HepG2 (cell line): ENCODE measurements around the gene FEM1B. TPM values are rescaled to one million over a fixed set of nuclear protein-coding genes. Genes with fewer than 3 reads are reported as not detected.
A peak's percentile ranks its signal among the peaks of the same experiment; 100 is the strongest.

ENCODE experiments used
- CENPT ChIP-seq: sonication (generic); formaldehyde crosslinking; IDR thresholded peaks from 2 replicates; pipeline ENCODE4 v1.8.0; 2022; ENCODE audit warnings: low read depth, mild to moderate bottlenecking, moderate library complexity, missing genetic modification reagents
- HOXA3 ChIP-seq: sonication (generic); formaldehyde crosslinking; IDR thresholded peaks from 2 replicates; pipeline ENCODE4 v1.5.0; 2020; ENCODE audit warnings: missing genetic modification reagents
- JARID2 ChIP-seq: sonication (generic); formaldehyde crosslinking; IDR thresholded peaks from 2 replicates; pipeline ENCODE4 v1.8.1; 2023; ENCODE audit warnings: missing genetic modification reagents, inconsistent platforms; ENCODE audit not compliant: insufficient replicate concordance
- MTF1 ChIP-seq: sonication (generic); formaldehyde crosslinking; IDR thresholded peaks from 2 replicates; pipeline ENCODE4 v1.5.0; 2020; ENCODE audit warnings: missing genetic modification reagents
- PRMT3 ChIP-seq: sonication (generic); formaldehyde crosslinking; IDR thresholded peaks from 2 replicates; pipeline ENCODE4 v1.8.1; 2022; ENCODE audit warnings: low read depth, mild to moderate bottlenecking, moderate library complexity, missing genetic modification reagents, borderline replicate concordance
- REXO4 ChIP-seq: sonication (generic); formaldehyde crosslinking; IDR thresholded peaks from 2 replicates; pipeline ENCODE4 v1.8.0; 2022; ENCODE audit warnings: missing genetic modification reagents, mild to moderate bottlenecking, borderline replicate concordance
- RNF2 ChIP-seq: fragments of 450-650 bp; conservative IDR thresholded peaks from 2 replicates; pipeline ENCODE4 v1.6.1; 2016; ENCODE audit warnings: low read depth
- TBX2 ChIP-seq: sonication (generic); formaldehyde crosslinking; IDR thresholded peaks from 2 replicates; pipeline ENCODE4 v1.5.0; 2020; ENCODE audit warnings: missing genetic modification reagents, mild to moderate bottlenecking, borderline replicate concordance
- YEATS4 ChIP-seq: sonication (generic); formaldehyde crosslinking; IDR thresholded peaks from 2 replicates; pipeline ENCODE4 v1.4.0; 2020; ENCODE audit warnings: missing genetic modification reagents, borderline replicate concordance
- ZBTB1 ChIP-seq: sonication (generic); formaldehyde crosslinking; IDR thresholded peaks from 2 replicates; pipeline ENCODE4 v1.4.0; 2020; ENCODE audit warnings: missing genetic modification reagents, borderline replicate concordance
- ZFP1 ChIP-seq: IDR thresholded peaks from 2 replicates; pipeline ENCODE4 v1.6.1; 2016
- ZNF121 ChIP-seq: sonication (generic); formaldehyde crosslinking; IDR thresholded peaks from 2 replicates; pipeline ENCODE4 v1.5.0; 2020; ENCODE audit warnings: mild to moderate bottlenecking, missing genetic modification reagents
- ZNF367 ChIP-seq: sonication (generic); formaldehyde crosslinking; IDR thresholded peaks from 2 replicates; pipeline ENCODE4 v1.4.0; 2020; ENCODE audit warnings: missing genetic modification reagents, borderline replicate concordance
- ZNF510 ChIP-seq: sonication (generic); formaldehyde crosslinking; IDR thresholded peaks from 2 replicates; pipeline ENCODE4 v1.4.0; 2020; ENCODE audit warnings: low read depth, mild to moderate bottlenecking, missing genetic modification reagents
- ZNF563 ChIP-seq: sonication (generic); formaldehyde crosslinking; IDR thresholded peaks from 2 replicates; pipeline ENCODE4 v1.8.0; 2022; ENCODE audit warnings: mild to moderate bottlenecking, moderate library complexity, missing genetic modification reagents
- ZNF761 ChIP-seq: sonication (generic); formaldehyde crosslinking; conservative IDR thresholded peaks from 2 replicates; pipeline ENCODE4 v1.4.0; 2020; ENCODE audit warnings: mild to moderate bottlenecking, missing genetic modification reagents
- ZNF790 ChIP-seq: sonication (generic); formaldehyde crosslinking; IDR thresholded peaks from 2 replicates; pipeline ENCODE4 v1.8.0; 2022; ENCODE audit warnings: missing genetic modification reagents, mild to moderate bottlenecking, borderline replicate concordance
- polyA plus RNA-seq, 8 experiments: library from polyadenylated mRNA; depleted of rRNA in 3 of 8; stranded (reverse) in 7 of 8; unstranded in 1 of 8; fragments of >200 nt; fragmentation: Illumina TruSeq in 4 of 8; extraction: Trizol in 4 of 8; gene quantifications; 2 replicates each; pipeline versions ENCODE4 v1.2.1 to v1.2.3, GENCODE V29; 2011 to 2016; ENCODE audit warnings: low read depth in 4 of 8, missing spikeins in 1 of 8, mixed read lengths in 1 of 8; ENCODE audit not compliant: insufficient read depth in 1 of 8
- total RNA-seq, 5 experiments: library from RNA; depleted of rRNA; stranded (reverse); fragments of >200 nt; fragmentation: Illumina TruSeq; extraction: Trizol; gene quantifications; 2 replicates each; pipeline ENCODE4 v1.2.3, GENCODE V29; 2016; ENCODE audit warnings: low read depth in 1 of 5
- TF ChIP-seq, protein P1 (sequence below), 2 experiments: IDR thresholded peaks; 2 replicates each; pipeline ENCODE4 v1.6.1; 2011 to 2012; ENCODE audit warnings: low read length in 2 of 2, borderline replicate concordance in 1 of 2, low read depth in 1 of 2, mild to moderate bottlenecking in 1 of 2, moderate library complexity in 1 of 2
- TF ChIP-seq, protein P2 (sequence below): sonication (generic); formaldehyde crosslinking; IDR thresholded peaks from 2 replicates; pipeline ENCODE4 v1.5.0; 2020; ENCODE audit warnings: missing genetic modification reagents, mild to moderate bottlenecking, borderline replicate concordance
- TF ChIP-seq, protein P3 (sequence below): sonication (generic); formaldehyde crosslinking; IDR thresholded peaks from 2 replicates; pipeline ENCODE4 v1.9.0; 2021; ENCODE audit warnings: missing genetic modification reagents, mild to moderate bottlenecking, borderline replicate concordance
- TF ChIP-seq, protein P4 (sequence below): sonication (generic); formaldehyde crosslinking; IDR thresholded peaks from 2 replicates; pipeline ENCODE4 v1.4.0; 2020; ENCODE audit warnings: missing genetic modification reagents

The FEM1B gene
- total and polyA plus RNA-seq, 2 of the 13 experiments (the other 11 are each of a cell fraction or from before 2014, with no cell fraction given) = 38.1 to 40.0 TPM

DNA sequence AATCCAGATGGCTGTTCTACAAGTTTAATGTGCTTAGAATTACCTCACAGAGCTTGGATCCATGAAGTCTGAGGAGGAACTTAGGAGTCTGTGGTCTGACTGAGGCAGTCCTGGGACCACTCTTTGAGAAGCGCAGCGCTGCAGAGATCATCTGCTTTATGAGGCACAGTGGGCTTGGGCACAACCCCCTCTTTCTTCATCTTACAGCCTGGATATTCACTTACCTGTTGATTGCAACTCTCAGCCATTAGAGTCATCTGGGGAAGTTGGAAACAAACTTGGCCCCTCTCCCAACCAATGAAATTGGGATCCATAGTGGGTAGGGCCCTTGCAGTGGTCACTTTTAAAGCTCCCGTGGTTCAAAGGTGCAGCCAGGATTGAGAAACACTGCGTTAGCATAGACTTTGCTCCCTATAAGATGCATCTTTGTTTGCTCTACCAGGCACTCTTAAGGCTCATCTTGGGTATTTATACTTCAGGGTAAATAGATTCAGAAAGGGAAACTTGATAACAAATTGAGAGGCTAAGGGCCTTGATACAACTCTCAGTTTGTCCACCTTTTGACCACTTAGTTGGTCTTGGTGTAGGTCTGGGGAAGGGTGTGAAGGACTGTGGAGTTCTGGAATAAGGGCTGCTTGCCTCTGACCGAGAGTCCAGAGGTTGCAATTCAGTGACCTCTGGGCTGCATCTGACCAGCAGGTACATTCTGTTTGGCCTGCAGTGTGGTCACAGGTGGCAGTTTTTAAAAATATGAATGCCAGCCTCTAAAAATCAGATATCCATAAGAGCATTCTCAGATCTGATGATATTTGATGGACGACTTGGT is 22.8 kb downstream of the FEM1B start (continued):
- no peak for TF ChIP-seq ZNF510 (CRISPR knock-in tag)
- no peak for TF ChIP-seq YEATS4 (CRISPR knock-in tag)
- no peak for TF ChIP-seq MTF1 (CRISPR knock-in tag)
- TF ChIP-seq, protein P1, sequence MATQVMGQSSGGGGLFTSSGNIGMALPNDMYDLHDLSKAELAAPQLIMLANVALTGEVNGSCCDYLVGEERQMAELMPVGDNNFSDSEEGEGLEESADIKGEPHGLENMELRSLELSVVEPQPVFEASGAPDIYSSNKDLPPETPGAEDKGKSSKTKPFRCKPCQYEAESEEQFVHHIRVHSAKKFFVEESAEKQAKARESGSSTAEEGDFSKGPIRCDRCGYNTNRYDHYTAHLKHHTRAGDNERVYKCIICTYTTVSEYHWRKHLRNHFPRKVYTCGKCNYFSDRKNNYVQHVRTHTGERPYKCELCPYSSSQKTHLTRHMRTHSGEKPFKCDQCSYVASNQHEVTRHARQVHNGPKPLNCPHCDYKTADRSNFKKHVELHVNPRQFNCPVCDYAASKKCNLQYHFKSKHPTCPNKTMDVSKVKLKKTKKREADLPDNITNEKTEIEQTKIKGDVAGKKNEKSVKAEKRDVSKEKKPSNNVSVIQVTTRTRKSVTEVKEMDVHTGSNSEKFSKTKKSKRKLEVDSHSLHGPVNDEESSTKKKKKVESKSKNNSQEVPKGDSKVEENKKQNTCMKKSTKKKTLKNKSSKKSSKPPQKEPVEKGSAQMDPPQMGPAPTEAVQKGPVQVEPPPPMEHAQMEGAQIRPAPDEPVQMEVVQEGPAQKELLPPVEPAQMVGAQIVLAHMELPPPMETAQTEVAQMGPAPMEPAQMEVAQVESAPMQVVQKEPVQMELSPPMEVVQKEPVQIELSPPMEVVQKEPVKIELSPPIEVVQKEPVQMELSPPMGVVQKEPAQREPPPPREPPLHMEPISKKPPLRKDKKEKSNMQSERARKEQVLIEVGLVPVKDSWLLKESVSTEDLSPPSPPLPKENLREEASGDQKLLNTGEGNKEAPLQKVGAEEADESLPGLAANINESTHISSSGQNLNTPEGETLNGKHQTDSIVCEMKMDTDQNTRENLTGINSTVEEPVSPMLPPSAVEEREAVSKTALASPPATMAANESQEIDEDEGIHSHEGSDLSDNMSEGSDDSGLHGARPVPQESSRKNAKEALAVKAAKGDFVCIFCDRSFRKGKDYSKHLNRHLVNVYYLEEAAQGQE (IDR thresholded peaks at IDR 0.05; ENCODE audit: borderline replicate concordance in 1 of 2, low read depth in 1 of 2, low read length in 2 of 2) = no peak
- TF ChIP-seq, protein P2, sequence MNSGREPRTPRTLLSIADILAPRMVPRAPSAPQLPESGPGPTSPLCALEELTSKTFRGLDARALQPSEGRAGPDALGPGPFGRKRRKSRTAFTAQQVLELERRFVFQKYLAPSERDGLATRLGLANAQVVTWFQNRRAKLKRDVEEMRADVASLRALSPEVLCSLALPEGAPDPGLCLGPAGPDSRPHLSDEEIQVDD (CRISPR knock-in tag) = no peak
- no peak for TF ChIP-seq ZBTB1 (CRISPR knock-in tag)
- TF ChIP-seq, protein P3, sequence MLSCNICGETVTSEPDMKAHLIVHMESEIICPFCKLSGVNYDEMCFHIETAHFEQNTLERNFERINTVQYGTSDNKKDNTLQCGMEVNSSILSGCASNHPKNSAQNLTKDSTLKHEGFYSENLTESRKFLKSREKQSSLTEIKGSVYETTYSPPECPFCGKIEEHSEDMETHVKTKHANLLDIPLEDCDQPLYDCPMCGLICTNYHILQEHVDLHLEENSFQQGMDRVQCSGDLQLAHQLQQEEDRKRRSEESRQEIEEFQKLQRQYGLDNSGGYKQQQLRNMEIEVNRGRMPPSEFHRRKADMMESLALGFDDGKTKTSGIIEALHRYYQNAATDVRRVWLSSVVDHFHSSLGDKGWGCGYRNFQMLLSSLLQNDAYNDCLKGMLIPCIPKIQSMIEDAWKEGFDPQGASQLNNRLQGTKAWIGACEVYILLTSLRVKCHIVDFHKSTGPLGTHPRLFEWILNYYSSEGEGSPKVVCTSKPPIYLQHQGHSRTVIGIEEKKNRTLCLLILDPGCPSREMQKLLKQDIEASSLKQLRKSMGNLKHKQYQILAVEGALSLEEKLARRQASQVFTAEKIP (CRISPR knock-in tag) = no peak
- 0 out of 2 replicates have a peak, but pooled peaks have one; percentile 25 for TF ChIP-seq ZNF563 (CRISPR knock-in tag)
- no peak for TF ChIP-seq REXO4 (CRISPR knock-in tag)
- TF ChIP-seq ZNF367 (CRISPR knock-in tag) = no peak
- TF ChIP-seq PRMT3 (CRISPR knock-in tag) = no peak
- no peak for TF ChIP-seq ZNF121 (CRISPR knock-in tag)
- TF ChIP-seq CENPT (CRISPR knock-in tag) = no peak
- TF ChIP-seq, protein P4, sequence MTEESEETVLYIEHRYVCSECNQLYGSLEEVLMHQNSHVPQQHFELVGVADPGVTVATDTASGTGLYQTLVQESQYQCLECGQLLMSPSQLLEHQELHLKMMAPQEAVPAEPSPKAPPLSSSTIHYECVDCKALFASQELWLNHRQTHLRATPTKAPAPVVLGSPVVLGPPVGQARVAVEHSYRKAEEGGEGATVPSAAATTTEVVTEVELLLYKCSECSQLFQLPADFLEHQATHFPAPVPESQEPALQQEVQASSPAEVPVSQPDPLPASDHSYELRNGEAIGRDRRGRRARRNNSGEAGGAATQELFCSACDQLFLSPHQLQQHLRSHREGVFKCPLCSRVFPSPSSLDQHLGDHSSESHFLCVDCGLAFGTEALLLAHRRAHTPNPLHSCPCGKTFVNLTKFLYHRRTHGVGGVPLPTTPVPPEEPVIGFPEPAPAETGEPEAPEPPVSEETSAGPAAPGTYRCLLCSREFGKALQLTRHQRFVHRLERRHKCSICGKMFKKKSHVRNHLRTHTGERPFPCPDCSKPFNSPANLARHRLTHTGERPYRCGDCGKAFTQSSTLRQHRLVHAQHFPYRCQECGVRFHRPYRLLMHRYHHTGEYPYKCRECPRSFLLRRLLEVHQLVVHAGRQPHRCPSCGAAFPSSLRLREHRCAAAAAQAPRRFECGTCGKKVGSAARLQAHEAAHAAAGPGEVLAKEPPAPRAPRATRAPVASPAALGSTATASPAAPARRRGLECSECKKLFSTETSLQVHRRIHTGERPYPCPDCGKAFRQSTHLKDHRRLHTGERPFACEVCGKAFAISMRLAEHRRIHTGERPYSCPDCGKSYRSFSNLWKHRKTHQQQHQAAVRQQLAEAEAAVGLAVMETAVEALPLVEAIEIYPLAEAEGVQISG (CRISPR knock-in tag) = no peak; the same call in 1 of the 2 replicates
- no peak for TF ChIP-seq ZFP1 (CRISPR knock-in tag)
- TF ChIP-seq ZNF761 (CRISPR knock-in tag) = no peak
- no peak for TF ChIP-seq RNF2
- TF ChIP-seq HOXA3 = peak; percentile 56; the same call in 1 of the 2 replicates
- no peak for TF ChIP-seq JARID2 (CRISPR knock-in tag)
- peak; percentile 54; the same call in 1 of the 2 replicates for TF ChIP-seq TBX2 (CRISPR knock-in tag)
- TF ChIP-seq ZNF790 (CRISPR knock-in tag) = no peak
